Activated T-cell treated with anti-CD3 and anti-CD28 coated beads for 24 hours (primary cell): ENCODE data around the gene FDX2.
"Not testable (repeated sequence)": the region's sequence is repeated elsewhere in the genome, so short reads cannot be mapped to it uniquely, and the experiment has no call there.

Experiments
- DNase-seq: peaks from one replicate; pipeline ENCODE4 v3.0.0-alpha.2; 2020; ENCODE audit warnings: low read depth

Gene FDX2

DNA sequence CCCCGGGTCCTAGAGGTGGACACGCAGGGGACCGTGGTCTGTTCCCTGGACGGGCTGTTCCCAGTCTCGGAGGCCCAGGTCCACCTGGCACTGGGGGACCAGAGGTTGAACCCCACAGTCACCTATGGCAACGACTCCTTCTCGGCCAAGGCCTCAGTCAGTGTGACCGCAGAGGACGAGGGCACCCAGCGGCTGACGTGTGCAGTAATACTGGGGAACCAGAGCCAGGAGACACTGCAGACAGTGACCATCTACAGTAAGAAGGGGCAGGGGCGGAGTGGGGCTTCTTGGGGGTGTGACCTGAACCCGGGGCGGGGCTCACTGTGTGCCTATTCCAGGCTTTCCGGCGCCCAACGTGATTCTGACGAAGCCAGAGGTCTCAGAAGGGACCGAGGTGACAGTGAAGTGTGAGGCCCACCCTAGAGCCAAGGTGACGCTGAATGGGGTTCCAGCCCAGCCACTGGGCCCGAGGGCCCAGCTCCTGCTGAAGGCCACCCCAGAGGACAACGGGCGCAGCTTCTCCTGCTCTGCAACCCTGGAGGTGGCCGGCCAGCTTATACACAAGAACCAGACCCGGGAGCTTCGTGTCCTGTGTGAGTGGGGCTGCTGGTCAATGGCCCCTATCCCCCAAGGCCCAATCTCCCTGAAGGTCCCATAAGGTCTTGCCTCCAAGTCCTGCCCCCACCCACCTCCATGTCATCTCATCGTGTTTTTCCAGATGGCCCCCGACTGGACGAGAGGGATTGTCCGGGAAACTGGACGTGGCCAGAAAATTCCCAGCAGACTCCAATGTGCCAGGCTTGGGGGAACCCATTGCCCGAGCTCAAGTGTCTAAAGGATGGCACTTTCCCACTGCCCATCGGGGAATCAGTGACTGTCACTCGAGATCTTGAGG lies 31.5 kb downstream of the FDX2 start:
- DNase-seq: no peak

- DNase-seq: no peak
These were observed 32.3 kb downstream of the FDX2 start for GRCh38 chr19:10283301-10284064.

GRCh38 chr19:10282043-10282442 lies 33.8 kb downstream of the FDX2 start:
- DNase-seq: not testable (repeated sequence)

DNA sequence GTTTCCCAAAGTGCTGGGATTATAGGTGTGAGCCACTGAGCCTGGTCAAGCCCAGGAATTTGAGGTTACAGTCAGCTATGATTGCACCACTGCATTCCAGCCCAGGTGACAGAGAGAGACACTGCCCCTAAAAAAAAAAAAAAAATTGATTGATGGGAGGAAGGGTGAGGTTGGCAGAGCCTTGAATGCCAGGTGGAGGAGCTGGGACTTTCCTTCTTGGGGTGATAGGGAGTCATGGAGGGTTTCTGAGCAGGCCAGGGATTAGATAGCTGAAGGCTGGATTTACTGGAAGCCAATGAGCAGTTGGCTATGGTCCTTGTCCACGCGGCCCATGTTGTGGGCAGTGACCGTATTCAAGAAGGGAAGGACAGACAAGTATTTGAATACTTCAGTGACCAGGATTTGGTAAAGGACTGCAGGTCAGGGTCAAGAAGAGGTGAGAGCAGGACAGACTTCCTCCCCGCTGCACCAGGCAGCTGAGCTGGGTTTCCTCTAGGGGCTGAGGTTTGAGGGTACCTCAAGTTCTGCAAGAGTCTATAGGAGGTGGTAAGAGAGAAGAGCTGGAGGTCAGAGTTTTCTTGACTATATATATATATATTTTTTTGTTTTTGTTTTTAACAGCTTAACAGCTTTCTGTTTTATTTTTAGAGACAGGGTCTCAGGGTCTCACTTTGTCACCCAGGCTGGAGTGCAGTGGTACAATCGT lies 35.9 kb downstream of the FDX2 start:
- DNase-seq: no peak

DNA sequence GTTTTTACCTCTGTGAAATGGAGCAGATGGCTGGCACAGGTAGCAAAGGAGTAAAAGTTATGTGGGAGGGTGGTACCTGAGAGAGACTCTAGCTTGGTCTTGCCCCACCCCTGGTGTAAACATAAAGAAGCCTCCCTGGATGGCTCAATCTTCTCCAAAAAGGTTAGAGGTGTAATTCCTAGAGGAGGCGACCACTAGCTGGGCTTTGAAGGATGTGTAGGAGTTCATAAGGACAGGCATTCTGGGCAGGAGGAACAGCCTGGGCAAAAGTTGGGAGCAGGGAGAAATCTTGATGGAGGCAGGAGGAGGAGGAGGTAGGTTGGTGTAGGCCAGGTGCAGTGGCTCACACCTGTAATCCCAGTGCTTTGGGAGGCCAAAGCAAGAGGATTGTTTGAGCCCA lies 36.9 kb downstream of the FDX2 start:
- DNase-seq: no peak

DNA sequence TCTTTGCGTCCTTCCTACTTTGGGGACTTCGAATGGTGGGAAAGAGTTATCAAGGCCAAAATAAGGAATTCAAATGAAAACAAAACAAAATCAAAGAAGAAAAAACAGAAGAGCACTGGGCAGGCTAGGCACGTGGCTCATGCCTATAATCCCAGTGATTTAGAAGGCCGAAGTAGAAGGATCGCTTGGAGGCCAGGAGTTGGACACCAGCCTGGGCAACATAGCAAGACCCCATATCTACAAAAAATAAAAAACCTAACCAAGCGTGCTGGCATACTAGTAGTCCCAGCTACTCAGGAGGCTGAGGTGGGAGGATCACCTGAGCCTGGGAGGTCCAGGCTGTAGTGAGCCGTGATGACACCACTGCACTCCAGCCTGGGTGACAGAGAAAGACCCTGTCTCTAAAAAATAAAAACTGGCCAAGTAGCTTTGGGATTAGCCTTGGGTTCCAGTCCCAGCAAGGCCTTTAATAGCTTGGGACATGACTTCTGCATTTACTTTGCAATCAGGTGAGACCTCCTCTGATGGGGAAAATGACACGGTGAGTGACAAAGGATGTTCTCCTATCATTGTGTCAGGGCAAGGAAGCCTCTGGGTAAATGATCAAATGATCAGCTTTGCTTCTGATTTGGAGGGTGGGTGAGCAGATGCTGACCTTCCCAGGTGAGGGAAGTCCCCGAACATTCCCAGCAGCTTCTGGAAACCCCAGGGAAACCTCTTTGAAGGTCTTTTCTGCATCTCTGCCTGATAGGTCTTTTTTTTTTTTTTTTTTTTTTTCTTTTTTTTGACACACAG lies 37.8 kb downstream of the FDX2 start:
- DNase-seq: no peak

GRCh38 chr19:10274589-10274988 lies 41.2 kb downstream of the FDX2 start:
- no peak for DNase-seq

- DNase-seq: no peak
These were observed 44.2 kb downstream of the FDX2 start for GRCh38 chr19:10271543-10272086.

GRCh38 chr19:10270616-10271394 lies 45.0 kb downstream of the FDX2 start, which contains the start of gene ICAM1:
Gene ICAM1, plus strand, starts transcription at chr19:10271120. Its CDS starts 40 bp downstream, at chr19:10271160.
- peak; percentile 62 for DNase-seq

DNA sequence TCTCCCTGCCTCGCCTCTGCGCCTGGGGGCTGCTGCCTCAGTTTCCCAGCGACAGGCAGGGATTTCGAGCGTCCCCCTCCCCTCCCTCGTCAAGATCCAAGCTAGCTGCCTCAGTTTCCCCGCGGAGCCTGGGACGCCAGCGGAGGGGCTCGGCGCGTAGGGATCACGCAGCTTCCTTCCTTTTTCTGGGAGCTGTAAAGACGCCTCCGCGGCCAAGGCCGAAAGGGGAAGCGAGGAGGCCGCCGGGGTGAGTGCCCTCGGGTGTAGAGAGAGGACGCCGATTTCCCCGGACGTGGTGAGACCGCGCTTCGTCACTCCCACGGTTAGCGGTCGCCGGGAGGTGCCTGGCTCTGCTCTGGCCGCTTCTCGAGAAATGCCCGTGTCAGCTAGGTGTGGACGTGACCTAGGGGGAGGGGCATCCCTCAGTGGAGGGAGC lies 45.6 kb downstream of the FDX2 start:
- DNase-seq: no peak

- peak; percentile 81 for DNase-seq
These were observed 46.3 kb downstream of the FDX2 start for GRCh38 chr19:10269333-10270179.

DNA sequence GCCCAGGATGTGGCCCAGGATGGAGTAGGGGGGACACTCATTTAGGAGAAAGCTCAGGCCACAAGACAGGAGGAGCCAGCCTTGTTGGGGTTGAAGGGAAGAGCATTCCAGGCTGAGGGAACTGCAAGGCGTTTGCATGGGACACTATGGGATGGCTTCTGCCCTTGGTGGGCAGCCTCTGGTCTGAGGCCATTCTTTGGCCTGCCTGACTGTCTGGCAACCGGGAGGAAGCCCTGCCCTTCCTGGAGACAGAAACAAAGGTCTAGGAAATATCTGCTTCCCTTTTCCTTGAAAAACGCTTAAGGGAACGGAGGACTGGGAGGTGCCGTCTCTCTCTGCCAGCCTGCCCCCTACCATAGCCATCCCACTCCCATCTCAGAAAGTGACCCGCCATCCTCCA lies 47.7 kb downstream of the FDX2 start:
- DNase-seq: no peak

GRCh38 chr19:10266706-10267105 lies 49.1 kb downstream of the FDX2 start:
- DNase-seq: no peak

- no peak for DNase-seq
These were observed 53.0 kb downstream of the FDX2 start for GRCh38 chr19:10262771-10263170.

DNA sequence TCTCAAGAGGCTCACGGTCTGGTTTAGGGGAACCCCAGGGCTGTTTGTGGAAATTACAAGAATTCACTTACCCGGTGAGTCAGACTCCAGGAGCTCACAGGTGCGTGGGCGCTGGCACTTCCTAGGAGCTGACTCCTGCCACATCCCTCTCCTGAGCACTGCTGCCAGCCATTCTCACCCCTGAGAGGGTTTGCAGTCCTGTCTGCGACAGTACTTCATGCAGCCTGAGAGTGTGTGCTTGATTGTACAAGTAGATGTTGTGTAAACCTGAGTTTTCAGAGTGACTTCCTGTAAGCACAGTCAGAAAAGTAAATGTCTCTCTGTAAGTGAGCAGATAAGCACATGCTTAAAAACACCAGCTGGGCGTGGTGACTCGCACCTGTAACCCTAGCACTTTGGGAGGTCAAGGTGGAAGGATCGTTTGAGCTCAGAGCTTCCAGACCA lies 55.7 kb downstream of the FDX2 start:
- DNase-seq: peak; percentile 52
